OCI-LY3 (cell line): Measurements from ENCODE around the gene PTPRR.

ENCODE experiments used
- H2AFZ ChIP-seq: fragments of 200-600, 300-600 bp; shearing (Covaris generic); 2 replicates; pipeline ENCODE4 v1.6.0; 2014; ENCODE audit warnings: antibody characterized with exemption, low read depth, low read length
- H3K27ac ChIP-seq: fragments of 200-600, 300-600 bp; sonication (generic); 2 replicates; pipeline ENCODE4 v1.5.1; 2014; ENCODE audit warnings: mild to moderate bottlenecking, low read length, moderate library complexity, mixed read lengths
- H3K27me3 ChIP-seq: fragments of 200-600, 300-600 bp; sonication (generic); 2 replicates; pipeline ENCODE4 v1.6.1; 2014; ENCODE audit warnings: low read depth, low read length, mixed read lengths
- H3K36me3 ChIP-seq: fragments of 200-600, 300-600 bp; sonication (generic); replicated peaks from 2 replicates; pipeline ENCODE3; 2014; ENCODE audit warnings: low read depth, low read length, mixed read lengths
- H3K4me1 ChIP-seq: fragments of 300-600, 200-600 bp; sonication (generic); 2 replicates; pipeline ENCODE4 v1.6.1; 2014; ENCODE audit warnings: low read length, mixed read lengths
- H3K4me2 ChIP-seq: fragments of 200-600, 300-600 bp; sonication (generic); 2 replicates; pipeline ENCODE4 v1.6.1; 2014; ENCODE audit warnings: low read length, mixed read lengths
- H3K4me3 ChIP-seq: fragments of 300-600, 200-600 bp; sonication (generic); 2 replicates; pipeline ENCODE4 v1.5.1; 2014; ENCODE audit warnings: antibody characterized with exemption, mild to moderate bottlenecking, low read length, moderate library complexity
- H3K79me2 ChIP-seq: fragments of 300-600, 200-600 bp; shearing (Covaris generic); 2 replicates; pipeline ENCODE4 v1.6.1; 2014; ENCODE audit warnings: mild to moderate bottlenecking, low read length, mixed read lengths
- H3K9ac ChIP-seq: fragments of 300-600, 200-600 bp; shearing (Covaris generic); 2 replicates; pipeline ENCODE4 v1.6.0; 2014; ENCODE audit warnings: mild to moderate bottlenecking, low read length, moderate library complexity
- H3K9me3 ChIP-seq: fragments of 200-600, 300-600 bp; shearing (Covaris generic); 2 replicates; pipeline ENCODE4 v1.6.1; 2014; ENCODE audit warnings: low read length, mixed read lengths; ENCODE audit not compliant: insufficient read depth
- H4K20me1 ChIP-seq: fragments of 200-600, 300-600 bp; sonication (generic); 2 replicates; pipeline ENCODE4 v1.6.1; 2016; ENCODE audit warnings: low read length, mixed read lengths; ENCODE audit not compliant: insufficient read depth
- CTCF ChIP-seq: fragments of 200-600, 300-600 bp; sonication (generic); IDR thresholded peaks from 2 replicates; pipeline ENCODE4 v1.5.1; 2014; ENCODE audit warnings: antibody characterized with exemption, low read length, low read depth
- EZH2phosphoT487 ChIP-seq: fragments of 200-600 bp; shearing (Covaris generic); IDR thresholded peaks from 2 replicates; pipeline ENCODE4 v1.6.1; 2018; ENCODE audit warnings: antibody characterized with exemption, mixed run types, low read depth

PTPRR gene

GRCh38 chr12:70798016-70798783 is 122.3 kb downstream of the PTPRR start:
- Histone ChIP-seq H3K9me3 (no peaks in the 10 kb centered on the region), H3K36me3 (no peaks in the 10 kb centered on the region), H3K9ac (no peak overlapping the region), H3K27ac (no peak overlapping the region), H4K20me1 (no peaks in the 10 kb centered on the region), H3K79me2 (no peaks in the 10 kb centered on the region), H3K4me1 (no peaks in the 10 kb centered on the region), H3K4me2 (no peak overlapping the region), H2AFZ (no peak overlapping the region), H3K27me3 (no peaks in the 10 kb centered on the region), H3K4me3 (no peak overlapping the region)
- TF ChIP-seq CTCF (no peak), EZH2phosphoT487 (no peak)

- Histone ChIP-seq H3K9ac (no peak overlapping the region), H3K79me2 (no peaks in the 10 kb centered on the region), H3K27ac (no peak overlapping the region), H3K4me1 (no peaks in the 10 kb centered on the region), H3K4me2 (no peak overlapping the region), H3K36me3 (no peaks in the 10 kb centered on the region), H3K4me3 (no peak overlapping the region), H4K20me1 (no peaks in the 10 kb centered on the region), H2AFZ (no peak overlapping the region), H3K9me3 (no peaks in the 10 kb centered on the region), H3K27me3 (no peaks in the 10 kb centered on the region)
- TF ChIP-seq CTCF = no peak
- no peak for TF ChIP-seq EZH2phosphoT487
These were observed 123.5 kb downstream of the PTPRR start for GRCh38 chr12:70796989-70797388.

- H3K27ac ChIP-seq = no peak overlapping the region
- H3K27me3 ChIP-seq = no peaks in the 10 kb centered on the region
- no peaks in the 10 kb centered on the region for H3K9me3 ChIP-seq
- H3K4me1 ChIP-seq = no peaks in the 10 kb centered on the region
- H4K20me1 ChIP-seq = no peaks in the 10 kb centered on the region
- H3K4me2 ChIP-seq = no peak overlapping the region
- H3K9ac ChIP-seq = no peak overlapping the region
- no peaks in the 10 kb centered on the region for H3K36me3 ChIP-seq
- TF ChIP-seq CTCF (no peak), EZH2phosphoT487 (no peak)
- H2AFZ ChIP-seq = no peak overlapping the region
- no peak overlapping the region for H3K4me3 ChIP-seq
- no peaks in the 10 kb centered on the region for H3K79me2 ChIP-seq
These were observed 124.9 kb downstream of the PTPRR start for GRCh38 chr12:70795608-70796007.

- Histone ChIP-seq H3K9ac (no peak overlapping the region), H3K4me2 (no peak overlapping the region), H3K36me3 (no peaks in the 10 kb centered on the region), H3K9me3 (no peaks in the 10 kb centered on the region), H3K79me2 (no peaks in the 10 kb centered on the region), H3K4me1 (no peaks in the 10 kb centered on the region), H4K20me1 (no peaks in the 10 kb centered on the region), H2AFZ (no peak overlapping the region), H3K27ac (no peak overlapping the region), H3K27me3 (no peaks in the 10 kb centered on the region), H3K4me3 (no peak overlapping the region)
- TF ChIP-seq EZH2phosphoT487 (no peak), CTCF (no peak)
These were observed 126.4 kb downstream of the PTPRR start for GRCh38 chr12:70794131-70794530.
